CD4-positive, alpha-beta T cell (primary cell): ENCODE results near the gene LCAT. TPM values are rescaled to one million over a fixed set of nuclear protein-coding genes. Genes with fewer than 3 reads are reported as not detected.

Source experiments
- ATAC-seq: fragments of 200-7000 bp; cut with Tn5 transposase; one replicate; pipeline ENCODE4 v1.10.0; 2022; ENCODE audit warnings: mild to moderate bottlenecking; ENCODE audit not compliant: poor library complexity
- CTCF ChIA-PET: fragments of 350-600 bp; sonication (Branson Sonifier 250); formaldehyde crosslinking; loops from one replicate; lab custom pipeline; 2021; ENCODE audit warnings: antibody characterized with exemption, inconsistent platforms; lab: Charles Lee
- POLR2A ChIA-PET: fragments of 350-600 bp; sonication (Branson Sonifier 250); formaldehyde crosslinking; loops from one replicate; lab custom pipeline; 2021; ENCODE audit warnings: antibody characterized with exemption, inconsistent platforms; lab: Charles Lee
- DNase-seq, 14 experiments: peaks; one replicate each; pipeline ENCODE4 v3.0.0-alpha.2; 2013 to 2020; ENCODE audit warnings: mixed read lengths in 2 of 14
- H3K27ac ChIP-seq, 2 donors: one replicate each; pipeline versions ENCODE4 v1.5.1 to v1.7.0; 2013; ENCODE audit warnings: low read length in 2 of 2, low read depth in 1 of 2, mild to moderate bottlenecking in 1 of 2
- H3K27me3 ChIP-seq, 2 experiments: 1 replicate in 1 of 2; 2 replicates in 1 of 2; pipeline versions ENCODE4 v1.6.1 to v1.7.0; 2013; ENCODE audit warnings: low read length in 2 of 2, control low read depth in 1 of 2, mild to moderate bottlenecking in 1 of 2, moderate library complexity in 1 of 2; ENCODE audit not compliant: insufficient read depth in 2 of 2, control insufficient read depth in 1 of 2
- H3K36me3 ChIP-seq: one replicate; pipeline ENCODE4 v1.6.1; 2013; ENCODE audit warnings: low read length, control low read depth; ENCODE audit not compliant: insufficient read depth
- H3K4me1 ChIP-seq: one replicate; pipeline ENCODE4 v1.6.1; 2013; ENCODE audit warnings: low read length, control low read depth; ENCODE audit not compliant: insufficient read depth
- H3K4me3 ChIP-seq: one replicate; pipeline ENCODE4 v1.5.1; 2013; ENCODE audit warnings: mild to moderate bottlenecking, low read length, moderate library complexity
- H3K9me3 ChIP-seq, 2 experiments: 1 replicate in 1 of 2; 2 replicates in 1 of 2; pipeline versions ENCODE4 v1.6.1 to v1.7.0; 2013; ENCODE audit warnings: low read length in 2 of 2, mild to moderate bottlenecking in 2 of 2, control low read depth in 1 of 2, moderate library complexity in 1 of 2; ENCODE audit not compliant: control insufficient read depth in 1 of 2, insufficient read depth in 1 of 2
- H3K27ac Mint-ChIP-seq: one replicate; pipeline ENCODE4 v1.8.0; 2020; ENCODE audit warnings: mixed read lengths
- H3K27me3 Mint-ChIP-seq: one replicate; pipeline ENCODE4 v1.8.0; 2021; ENCODE audit warnings: mixed read lengths
- H3K36me3 Mint-ChIP-seq: one replicate; pipeline ENCODE4 v1.8.0; 2021; ENCODE audit warnings: low read depth, mixed read lengths
- H3K4me1 Mint-ChIP-seq: one replicate; pipeline ENCODE4 v1.8.0; 2021; ENCODE audit warnings: low read depth, mixed read lengths
- H3K4me3 Mint-ChIP-seq: one replicate; pipeline ENCODE4 v1.8.0; 2020; ENCODE audit warnings: mild to moderate bottlenecking, mixed read lengths
- H3K9me3 Mint-ChIP-seq: one replicate; pipeline ENCODE4 v1.8.0; 2020; ENCODE audit warnings: mixed read lengths
- CTCF ChIP-seq: fragments of 200-600 bp; IDR thresholded peaks from one replicate; pipeline ENCODE4 v1.8.0; 2022; ENCODE audit warnings: antibody characterized with exemption, mild to moderate bottlenecking
- intact Hi-C, 2 experiments: fragments of 100-400 bp; cut with DNase I in 1 of 2; cut with micrococcal nuclease in 1 of 2; formaldehyde crosslinking; loops; one replicate each; pipeline versions ENCODE4 v1.15.1 to v1.9.0; 2023 to 2025; cut with DNase I, micrococcal nuclease
- total RNA-seq, 174 experiments: library from RNA in 2 of 174; stranded (reverse) in 2 of 174; gene quantifications; one replicate each; pipeline ENCODE4 v1.2.3 and lab custom pipeline; 2021 to 2026

The LCAT gene
- total RNA-seq, 2 experiments from 2014 or later: 5.9 to 6.3 TPM

GRCh38 chr16:67893743-67894399, 50.0 kb downstream of the LCAT start:
- Histone ChIP-seq H3K27me3 (no peaks in the 10 kb centered on the region), H3K4me1 (peaks cover 29% of the 10 kb centered on the region), H3K27ac (peak overlapping the region; percentile 82 to 83), H3K36me3 (no peaks in the 10 kb centered on the region), H3K9me3 (no peaks in the 10 kb centered on the region), H3K4me3 (peak overlapping the region; percentile 83)
- Mint-ChIP-seq H3K4me3 (peak overlapping the region; percentile 98), H3K36me3 (peaks cover 15% of the 10 kb centered on the region), H3K4me1 (peaks cover 38% of the 10 kb centered on the region), H3K27me3 (no peaks in the 10 kb centered on the region), H3K27ac (peak overlapping the region; percentile 94), H3K9me3 (no peaks in the 10 kb centered on the region)
- ChIA-PET CTCF (interaction anchor here (1.7 to 1.9 kb wide), 2 partner anchors 10 to 77 kb away, joined by 7 to 10 read pairs; no protein-coding TSS in a partner anchor), POLR2A (interaction anchor here (0.9 to 2.2 kb wide), 8 partner anchors 42 to 191 kb away, joined by 3 to 7 read pairs (median 4); partner anchors contain the start of genes GFOD2 and NFATC3)
- ATAC-seq (no peak), DNase-seq (peak in 2 of 14 experiments; percentile 3 to 24)
- intact Hi-C loops: loop anchor here (2.0 to 5.0 kb wide), 5 partner anchors 21 to 52 kb away; partner anchors contain the start of genes CENPT (in 1 of the 2), EDC4 (in 1 of the 2), NUTF2 (in 1 of the 2) and PSMB10 (in 1 of the 2)
- TF ChIP-seq CTCF: no peak

- POLR2A ChIA-PET: interaction anchor here (0.5 to 2.2 kb wide), 18 partner anchors 9 to 229 kb away, joined by 3 to 16 read pairs (median 4); partner anchors contain the start of genes GFOD2, NFATC3, PSMB10 and RANBP10
Observed at GRCh38 chr16:67892899-67893742, 50.8 kb downstream of the LCAT start, which contains the start of gene PSKH1. Gene PSKH1 (plus strand): TSS chr16:67893254. CDS start chr16:67908750, 15,496 bp downstream.

More at GRCh38 chr16:67892899-67893742, 50.8 kb downstream of the LCAT start, which contains the start of gene PSKH1:
- intact Hi-C loops: loop anchor here (2.0 to 5.0 kb wide), 5 partner anchors 20 to 51 kb away; partner anchors contain the start of genes CENPT (in 1 of the 2), EDC4 (in 1 of the 2), NUTF2 (in 1 of the 2) and PSMB10 (in 1 of the 2)
- peak; percentile 98 for ATAC-seq
- TF ChIP-seq CTCF: no peak
- Histone ChIP-seq H3K27ac (peak within 1 kb of the TSS; percentile 82 to 83), H3K4me1 (peaks cover 29% of the 10 kb centered on the region), H3K36me3 (no peaks in the 10 kb centered on the region), H3K9me3 (no peaks in the 10 kb centered on the region), H3K4me3 (peak within 1 kb of the TSS; percentile 83), H3K27me3 (no peaks in the 10 kb centered on the region)
- H3K36me3 Mint-ChIP-seq: peaks cover 15% of the 10 kb centered on the region
- CTCF ChIA-PET: interaction anchor here (0.9 to 1.9 kb wide), 3 partner anchors 9 to 77 kb away, joined by 4 to 10 read pairs (median 7); no protein-coding TSS in a partner anchor
- H3K4me1 Mint-ChIP-seq: peaks cover 37% of the 10 kb centered on the region
- H3K27me3 Mint-ChIP-seq: no peaks in the 10 kb centered on the region
- H3K27ac Mint-ChIP-seq: peak within 1 kb of the TSS; percentile 94
- no peaks in the 10 kb centered on the region for H3K9me3 Mint-ChIP-seq
- DNase-seq: peak; percentile 87 to 98 (median 92)
- H3K4me3 Mint-ChIP-seq: peak within 1 kb of the TSS; percentile 98
